Skin epidermis (tissue), 12 donors: ENCODE measurements around the gene UGT8.

Experiments
- H3K27ac ChIP-seq, 21 experiments: fragments of 200-600 bp; sonication (generic) in 11 of 21; one replicate each; pipeline ENCODE4 v1.5.0; 2020; ENCODE audit warnings: mild to moderate bottlenecking in 3 of 21, inconsistent platforms in 2 of 21, moderate library complexity in 2 of 21
- H3K4me3 ChIP-seq, 7 experiments: fragments of 200-600 bp; sonication (generic) in 2 of 7; one replicate each; pipeline ENCODE4 v1.5.0; 2020; ENCODE audit warnings: inconsistent platforms in 2 of 7, mild to moderate bottlenecking in 2 of 7, moderate library complexity in 1 of 7

UGT8 gene

GRCh38 chr4:114677346-114677979, 78.9 kb downstream of the UGT8 start:
- Histone ChIP-seq H3K4me3 (no peak overlapping the region), H3K27ac (no peak overlapping the region)

- Histone ChIP-seq H3K4me3 (no peak overlapping the region), H3K27ac (no peak overlapping the region)
Measured at GRCh38 chr4:114684462-114684861, 85.9 kb downstream of the UGT8 start.

GRCh38 chr4:114688059-114688458, 89.5 kb downstream of the UGT8 start:
- Histone ChIP-seq H3K27ac (no peak overlapping the region), H3K4me3 (no peak overlapping the region)

- Histone ChIP-seq H3K27ac (no peak overlapping the region), H3K4me3 (no peak overlapping the region)
Measured at GRCh38 chr4:114690571-114690970, 92.0 kb downstream of the UGT8 start.

- Histone ChIP-seq H3K27ac (no peak overlapping the region), H3K4me3 (no peak overlapping the region)
Measured at GRCh38 chr4:114691865-114692264, 93.3 kb downstream of the UGT8 start.

GRCh38 chr4:114692958-114693357, 94.4 kb downstream of the UGT8 start:
- Histone ChIP-seq H3K27ac (no peak overlapping the region), H3K4me3 (no peak overlapping the region)

GRCh38 chr4:114694770-114695169, 96.2 kb downstream of the UGT8 start:
- Histone ChIP-seq H3K4me3 (no peak overlapping the region), H3K27ac (no peak overlapping the region)

GRCh38 chr4:114698231-114698630, 99.6 kb downstream of the UGT8 start:
- no peak overlapping the region for H3K4me3 ChIP-seq

GRCh38 chr4:114701491-114701890, 102.9 kb downstream of the UGT8 start:
- Histone ChIP-seq H3K27ac (no peak overlapping the region), H3K4me3 (no peak overlapping the region)

More at GRCh38 chr4:114698231-114698630, 99.6 kb downstream of the UGT8 start:
- H3K27ac ChIP-seq: no peak overlapping the region

- H3K4me3 ChIP-seq: no peak overlapping the region
- H3K27ac ChIP-seq: no peak overlapping the region
Measured at GRCh38 chr4:114717432-114717831, 118.8 kb downstream of the UGT8 start.

- H3K27ac ChIP-seq: no peak overlapping the region
Measured at GRCh38 chr4:114725066-114725465, 126.5 kb downstream of the UGT8 start.

GRCh38 chr4:114727461-114727860, 128.9 kb downstream of the UGT8 start:
- no peak overlapping the region for H3K4me3 ChIP-seq

More at GRCh38 chr4:114725066-114725465, 126.5 kb downstream of the UGT8 start:
- no peak overlapping the region for H3K4me3 ChIP-seq

More at GRCh38 chr4:114727461-114727860, 128.9 kb downstream of the UGT8 start:
- H3K27ac ChIP-seq: no peak overlapping the region
